ENCODE measurements around the gene PCSK9.
"Not testable (repeated sequence)": the region's sequence is repeated elsewhere in the genome, so short reads cannot be mapped to it uniquely, and the experiment has no call there.

Gene PCSK9

GRCh38 chr1:55081905-55082296 is 42.6 kb downstream of the PCSK9 start:
- no peak for DNase-seq

- DNase-seq, result no peak
Measured at GRCh38 chr1:55084257-55084656, 44.9 kb downstream of the PCSK9 start.

GRCh38 chr1:55087439-55087838 is 48.1 kb downstream of the PCSK9 start:
- DNase-seq, result no peak

GRCh38 chr1:55088413-55088812 is 49.1 kb downstream of the PCSK9 start:
- DNase-seq, result no peak

GRCh38 chr1:55089683-55090082 is 50.3 kb downstream of the PCSK9 start:
- DNase-seq, result no peak

GRCh38 chr1:55092475-55092874 is 53.1 kb downstream of the PCSK9 start:
- no peak for DNase-seq

GRCh38 chr1:55095095-55095494 is 55.7 kb downstream of the PCSK9 start:
- DNase-seq, result no peak

- DNase-seq, result no peak
Measured at GRCh38 chr1:55103891-55104290, 64.5 kb downstream of the PCSK9 start.

GRCh38 chr1:55107101-55107500 is 67.8 kb downstream of the PCSK9 start:
- DNase-seq, result no peak

- not testable (repeated sequence) for DNase-seq
Measured at GRCh38 chr1:55109005-55109404, 69.7 kb downstream of the PCSK9 start.

Measured in T1000 (cell line).